HUES48 (cell line): ENCODE results near the gene KCNIP2.
A peak's percentile ranks its signal among the peaks of the same experiment; 100 is the strongest.

Source experiments
- H3K27ac ChIP-seq: one replicate; pipeline ENCODE4 v1.7.0; 2013; ENCODE audit warnings: low read depth, low read length, inconsistent platforms
- H3K27me3 ChIP-seq: 2 replicates; pipeline ENCODE4 v1.6.1; 2013; ENCODE audit warnings: mild to moderate bottlenecking, low read length; ENCODE audit not compliant: control insufficient read depth, insufficient read depth
- H3K36me3 ChIP-seq: 2 replicates; pipeline ENCODE4 v1.6.1; 2013; ENCODE audit warnings: low read length; ENCODE audit not compliant: control insufficient read depth, insufficient read depth
- H3K4me1 ChIP-seq: 2 replicates; pipeline ENCODE4 v1.6.1; 2013; ENCODE audit warnings: mild to moderate bottlenecking, low read length; ENCODE audit not compliant: control insufficient read depth, insufficient read depth
- H3K4me3 ChIP-seq: 2 replicates; pipeline ENCODE4 v1.5.1; 2013; ENCODE audit warnings: mild to moderate bottlenecking, low read depth, low read length
- H3K9ac ChIP-seq: 2 replicates; pipeline ENCODE4 v1.6.1; 2013; ENCODE audit warnings: mild to moderate bottlenecking, low read depth, low read length, moderate library complexity
- H3K9me3 ChIP-seq: 2 replicates; pipeline ENCODE4 v1.6.1; 2013; ENCODE audit warnings: low read length; ENCODE audit not compliant: control insufficient read depth, insufficient read depth

The KCNIP2 gene

GRCh38 chr10:101848894-101849351 lies 5.3 kb upstream of the KCNIP2 start:
- Histone ChIP-seq H3K9ac (no peak overlapping the region), H3K27ac (no peak overlapping the region), H3K9me3 (no peaks in the 10 kb centered on the region), H3K4me3 (no peak overlapping the region), H3K4me1 (peaks cover 9% of the 10 kb centered on the region), H3K27me3 (no peaks in the 10 kb centered on the region), H3K36me3 (no peaks in the 10 kb centered on the region)

- Histone ChIP-seq H3K36me3 (no peaks in the 10 kb centered on the region), H3K9ac (no peak overlapping the region), H3K27me3 (no peaks in the 10 kb centered on the region), H3K4me3 (no peak overlapping the region), H3K9me3 (no peaks in the 10 kb centered on the region), H3K27ac (no peak overlapping the region), H3K4me1 (peaks cover 9% of the 10 kb centered on the region)
These were observed 4.8 kb upstream of the KCNIP2 start for GRCh38 chr10:101848408-101848807.

- Histone ChIP-seq H3K9ac (no peak overlapping the region), H3K4me3 (no peak overlapping the region), H3K9me3 (no peaks in the 10 kb centered on the region), H3K4me1 (peaks cover 14% of the 10 kb centered on the region), H3K36me3 (no peaks in the 10 kb centered on the region), H3K27ac (no peak overlapping the region), H3K27me3 (peaks cover 21% of the 10 kb centered on the region)
These were observed 2.3 kb upstream of the KCNIP2 start for GRCh38 chr10:101845893-101846292.

GRCh38 chr10:101841826-101842225 lies 1.8 kb downstream of the KCNIP2 start:
- H3K27me3 ChIP-seq = peaks cover 21% of the 10 kb centered on the region

GRCh38 chr10:101840741-101841453 lies 2.7 kb downstream of the KCNIP2 start:
- Histone ChIP-seq H3K4me3 (peak overlapping the region; percentile 90), H3K9ac (no peak overlapping the region), H3K27ac (peak overlapping the region; percentile 54), H3K4me1 (peaks cover 19% of the 10 kb centered on the region), H3K36me3 (no peaks in the 10 kb centered on the region), H3K9me3 (no peaks in the 10 kb centered on the region), H3K27me3 (peaks cover 21% of the 10 kb centered on the region)

More at GRCh38 chr10:101841826-101842225, 1.8 kb downstream of the KCNIP2 start:
- no peaks in the 10 kb centered on the region for H3K36me3 ChIP-seq
- H3K27ac ChIP-seq = no peak overlapping the region
- H3K9me3 ChIP-seq = no peaks in the 10 kb centered on the region
- no peak overlapping the region for H3K4me3 ChIP-seq
- no peak overlapping the region for H3K9ac ChIP-seq
- peaks cover 19% of the 10 kb centered on the region for H3K4me1 ChIP-seq

- Histone ChIP-seq H3K36me3 (no peaks in the 10 kb centered on the region), H3K9ac (no peak overlapping the region), H3K4me3 (peak overlapping the region; percentile 90), H3K27me3 (peaks cover 21% of the 10 kb centered on the region), H3K4me1 (peaks cover 23% of the 10 kb centered on the region), H3K9me3 (no peaks in the 10 kb centered on the region), H3K27ac (peak overlapping the region; percentile 54)
These were observed 3.4 kb downstream of the KCNIP2 start for GRCh38 chr10:101840102-101840684.

GRCh38 chr10:101839416-101840063 lies 4.1 kb downstream of the KCNIP2 start:
- Histone ChIP-seq H3K27me3 (peaks cover 21% of the 10 kb centered on the region), H3K36me3 (no peaks in the 10 kb centered on the region), H3K9ac (no peak overlapping the region; the same call in 1 of the 2 replicates), H3K9me3 (no peaks in the 10 kb centered on the region), H3K4me3 (peak overlapping the region; percentile 90), H3K27ac (peak overlapping the region; percentile 46), H3K4me1 (peaks cover 19% of the 10 kb centered on the region)

GRCh38 chr10:101839002-101839401 lies 4.6 kb downstream of the KCNIP2 start:
- Histone ChIP-seq H3K36me3 (no peaks in the 10 kb centered on the region), H3K9ac (no peak overlapping the region), H3K9me3 (no peaks in the 10 kb centered on the region), H3K27me3 (peaks cover 21% of the 10 kb centered on the region), H3K4me1 (peaks cover 14% of the 10 kb centered on the region), H3K27ac (peak overlapping the region; percentile 46), H3K4me3 (peak overlapping the region; percentile 90)

- Histone ChIP-seq H3K27me3 (peaks cover 21% of the 10 kb centered on the region), H3K27ac (no peak overlapping the region), H3K4me3 (no peak overlapping the region), H3K36me3 (no peaks in the 10 kb centered on the region), H3K9me3 (no peaks in the 10 kb centered on the region), H3K4me1 (peaks cover 13% of the 10 kb centered on the region), H3K9ac (no peak overlapping the region)
These were observed 5.1 kb downstream of the KCNIP2 start for GRCh38 chr10:101838416-101838970.

- Histone ChIP-seq H3K9me3 (no peaks in the 10 kb centered on the region), H3K27me3 (peaks cover 15% of the 10 kb centered on the region), H3K9ac (no peak overlapping the region), H3K4me3 (no peak overlapping the region), H3K36me3 (no peaks in the 10 kb centered on the region), H3K27ac (no peak overlapping the region), H3K4me1 (peaks cover 13% of the 10 kb centered on the region)
These were observed 5.9 kb downstream of the KCNIP2 start for GRCh38 chr10:101837748-101838147.

GRCh38 chr10:101835362-101835761 lies 8.2 kb downstream of the KCNIP2 start:
- H3K9ac ChIP-seq = no peak overlapping the region
- no peak overlapping the region for H3K4me3 ChIP-seq
- H3K36me3 ChIP-seq = no peaks in the 10 kb centered on the region
- H3K9me3 ChIP-seq = no peaks in the 10 kb centered on the region
- no peak overlapping the region for H3K27ac ChIP-seq
- peaks cover 9% of the 10 kb centered on the region for H3K4me1 ChIP-seq
- no peaks in the 10 kb centered on the region for H3K27me3 ChIP-seq
